Endodermal cell (in vitro differentiated cells): Measurements from ENCODE around the gene BCDIN3D. TPM values are rescaled to one million over a fixed set of nuclear protein-coding genes. Genes with fewer than 3 reads are reported as not detected.
"Not testable (repeated sequence)": the region's sequence is repeated elsewhere in the genome, so short reads cannot be mapped to it uniquely, and the experiment has no call there.

Experiments used
- DNase-seq: peaks from one replicate; pipeline ENCODE4 v3.0.0-alpha.2; 2017
- H3K27ac ChIP-seq: 2 replicates; pipeline ENCODE4 v1.5.1; 2013; ENCODE audit warnings: mild to moderate bottlenecking, low read depth, low read length, moderate library complexity
- H3K27me3 ChIP-seq: 2 replicates; pipeline ENCODE4 v1.6.1; 2013; ENCODE audit warnings: mild to moderate bottlenecking, low read length, moderate library complexity; ENCODE audit not compliant: insufficient read depth, control insufficient read depth, poor library complexity, severe bottlenecking
- H3K36me3 ChIP-seq: 2 replicates; pipeline ENCODE4 v1.7.0; 2013; ENCODE audit warnings: mild to moderate bottlenecking, low read length, moderate library complexity; ENCODE audit not compliant: control insufficient read depth, insufficient read depth
- H3K4me1 ChIP-seq: one replicate; pipeline ENCODE4 v1.7.0; 2013; ENCODE audit warnings: low read length; ENCODE audit not compliant: control insufficient read depth, insufficient read depth
- H3K4me3 ChIP-seq: 2 replicates; pipeline ENCODE4 v1.5.1; 2013; ENCODE audit warnings: mild to moderate bottlenecking, low read length, moderate library complexity
- H3K9ac ChIP-seq: 2 replicates; pipeline ENCODE4 v1.6.1; 2013; ENCODE audit warnings: mild to moderate bottlenecking, low read length, moderate library complexity; ENCODE audit not compliant: poor library complexity, severe bottlenecking; ENCODE audit errors: extremely low read depth
- H3K9me3 ChIP-seq: 2 replicates; pipeline ENCODE4 v1.6.1; 2013; ENCODE audit warnings: mild to moderate bottlenecking, low read length, moderate library complexity; ENCODE audit not compliant: control insufficient read depth
- H3K27ac Mint-ChIP-seq: 2 replicates; pipeline ENCODE4 v1.8.0; 2020; ENCODE audit warnings: mixed read lengths
- H3K27me3 Mint-ChIP-seq: 2 replicates; pipeline ENCODE4 v1.8.0; 2021; ENCODE audit warnings: mild to moderate bottlenecking, mixed read lengths; ENCODE audit not compliant: insufficient read depth
- H3K36me3 Mint-ChIP-seq: 2 replicates; pipeline ENCODE4 v1.8.0; 2020; ENCODE audit warnings: low read depth, mixed read lengths
- H3K4me1 Mint-ChIP-seq: 2 replicates; pipeline ENCODE4 v1.8.0; 2020; ENCODE audit warnings: mixed read lengths
- H3K4me3 Mint-ChIP-seq: 2 replicates; pipeline ENCODE4 v1.8.0; 2020; ENCODE audit warnings: mild to moderate bottlenecking, moderate library complexity, mixed read lengths
- H3K9me3 Mint-ChIP-seq: 2 replicates; pipeline ENCODE4 v1.8.0; 2020; ENCODE audit warnings: mild to moderate bottlenecking, mixed read lengths
- CTCF ChIP-seq: fragments of 200-600 bp; sonication (generic); conservative IDR thresholded peaks from 2 replicates; pipeline ENCODE4 v1.5.0; 2021; ENCODE audit warnings: antibody characterized with exemption, mild to moderate bottlenecking
- WGBS, 2 experiments: methylation state at CpG; one replicate each; pipeline versions ENCODE4 v1.1.5 to v1.1.7; 2013; ENCODE audit warnings: missing lambda C conversion rate in 2 of 2, mixed read lengths in 1 of 2; ENCODE audit not compliant: insufficient coverage in 1 of 2, insufficient read length in 1 of 2; 5-methylcytosine and 5-hydroxymethylcytosine counted together
- total RNA-seq, 2 donors: library from RNA; stranded (reverse); fragmentation: NEBNext Ultra II Directional in 1 of 2; extraction: Animal tissue kit (Norgen Biotek cat#: 25700) in 1 of 2; gene quantifications; 2 replicates in 1 of 2; 3 replicates in 1 of 2; pipeline ENCODE4 v1.2.1, GENCODE V29; 2021

BCDIN3D gene
- total RNA-seq, 2 donors from 2014 or later = 2.8 to 3.8 TPM

GRCh38 chr12:49873361-49873934, 30.5 kb upstream of the BCDIN3D start:
- H3K27me3 Mint-ChIP-seq = peaks cover 9% of the 10 kb centered on the region
- H3K36me3 ChIP-seq = no peaks in the 10 kb centered on the region
- no peaks in the 10 kb centered on the region for H3K9me3 Mint-ChIP-seq
- H3K27ac Mint-ChIP-seq = no peak overlapping the region
- no peaks in the 10 kb centered on the region for H3K4me1 ChIP-seq
- H3K4me1 Mint-ChIP-seq = no peaks in the 10 kb centered on the region
- no peaks in the 10 kb centered on the region for H3K36me3 Mint-ChIP-seq
- DNase-seq = peak; percentile 29
- 94 to 100% methylated on average over 3 of the region's 3 CpGs for WGBS, 2 experiments
- no peak overlapping the region for H3K27ac ChIP-seq
- no peaks in the 10 kb centered on the region for H3K27me3 ChIP-seq
- no peak for TF ChIP-seq CTCF
- H3K4me3 ChIP-seq = no peak overlapping the region
- H3K9me3 ChIP-seq = no peaks in the 10 kb centered on the region
- H3K9ac ChIP-seq = no peak overlapping the region
- H3K4me3 Mint-ChIP-seq = no peak overlapping the region

- no peaks in the 10 kb centered on the region for H3K36me3 ChIP-seq
- Mint-ChIP-seq H3K4me3 (no peak overlapping the region), H3K27me3 (peaks cover 10% of the 10 kb centered on the region), H3K27ac (no peak overlapping the region), H3K36me3 (no peaks in the 10 kb centered on the region), H3K4me1 (peaks cover 3% of the 10 kb centered on the region), H3K9me3 (no peaks in the 10 kb centered on the region)
- H3K27ac ChIP-seq = no peak overlapping the region
- no peaks in the 10 kb centered on the region for H3K9me3 ChIP-seq
- TF ChIP-seq CTCF = no peak
- DNase-seq = peak; percentile 50
- H3K27me3 ChIP-seq = no peaks in the 10 kb centered on the region
- no peaks in the 10 kb centered on the region for H3K4me1 ChIP-seq
- 86 to 87% methylated on average over 6 of the region's 6 CpGs for WGBS, 2 experiments
- no peak overlapping the region for H3K9ac ChIP-seq
- no peak overlapping the region for H3K4me3 ChIP-seq
Observed at GRCh38 chr12:49872781-49873181, 29.9 kb upstream of the BCDIN3D start.

- no peak overlapping the region for H3K4me3 ChIP-seq
- H3K27me3 ChIP-seq = no peaks in the 10 kb centered on the region
- DNase-seq = no peak
- TF ChIP-seq CTCF = no peak
- WGBS, 2 experiments = 96 to 100% methylated on average over 4 to 5 of the region's 5 CpGs
- H3K4me1 ChIP-seq = no peaks in the 10 kb centered on the region
- Mint-ChIP-seq H3K4me1 (peaks cover 5% of the 10 kb centered on the region), H3K4me3 (no peak overlapping the region), H3K27me3 (peaks cover 10% of the 10 kb centered on the region), H3K36me3 (no peaks in the 10 kb centered on the region), H3K27ac (no peak overlapping the region), H3K9me3 (no peaks in the 10 kb centered on the region)
- H3K9me3 ChIP-seq = no peaks in the 10 kb centered on the region
- H3K36me3 ChIP-seq = no peaks in the 10 kb centered on the region
- no peak overlapping the region for H3K9ac ChIP-seq
- peak overlapping the region; percentile 85 for H3K27ac ChIP-seq
Observed at GRCh38 chr12:49872381-49872780, 29.5 kb upstream of the BCDIN3D start.

- not testable (repeated sequence) for H3K9me3 Mint-ChIP-seq, H3K4me1 ChIP-seq, H3K27ac Mint-ChIP-seq, DNase-seq, H3K36me3 ChIP-seq, H3K36me3 Mint-ChIP-seq, H3K4me1 Mint-ChIP-seq, H3K9ac ChIP-seq, H3K9me3 ChIP-seq, H3K27me3 ChIP-seq, H3K4me3 Mint-ChIP-seq, H3K4me3 ChIP-seq
- peaks cover 14% of the 10 kb centered on the region for H3K27me3 Mint-ChIP-seq
- WGBS, 2 experiments = 86 to 94% methylated on average over 4 to 8 of the region's 8 CpGs
- peak overlapping the region; percentile 85 for H3K27ac ChIP-seq
Observed at GRCh38 chr12:49871811-49872251, 28.9 kb upstream of the BCDIN3D start.
